SK-N-SH (cell line): Measurements from ENCODE around the gene FOXB1. TPM values are rescaled to one million over a fixed set of nuclear protein-coding genes. Genes with fewer than 3 reads are reported as not detected.

Source experiments
- CTCF ChIA-PET: fragments of 300-600, 350-600 bp; formaldehyde crosslinking; extraction: SDS; loops from one replicate; lab custom pipeline; 2021; lab: Yijun Ruan, JAX
- POLR2A ChIA-PET: fragments of 350-600 bp; sonication (Branson Sonifier 250); formaldehyde crosslinking; extraction: SDS; loops from one replicate; lab custom pipeline; 2020; ENCODE audit warnings: antibody characterized with exemption, inconsistent platforms; lab: Yijun Ruan, JAX
- DNase-seq: peaks from one replicate; pipeline ENCODE4 v3.0.0; 2012
- H2AFZ ChIP-seq: fragments of 200-600 bp; sonication (generic); 2 replicates; pipeline ENCODE4 v1.8.1; 2016; ENCODE audit warnings: antibody characterized with exemption, mild to moderate bottlenecking, low read depth
- H3F3A ChIP-seq: fragments of 200-600 bp; sonication (generic); replicated peaks from 2 replicates; pipeline ENCODE3; 2016; ENCODE audit warnings: antibody characterized with exemption, mild to moderate bottlenecking; ENCODE audit not compliant: insufficient read depth
- H3K27ac ChIP-seq, 2 experiments: fragments of 200-500 bp in 1 of 2; fragments of 200-600 bp in 1 of 2; sonication (Bioruptor generic) in 1 of 2; sonication (generic), shearing (Covaris generic) in 1 of 2; 2 replicates each; pipeline versions ENCODE4 v1.5.1 to v1.6.1; 2014 to 2016; ENCODE audit warnings: low read depth in 2 of 2, inconsistent platforms in 1 of 2, low read length in 1 of 2, mild to moderate bottlenecking in 1 of 2, mixed read lengths in 1 of 2
- H3K27me3 ChIP-seq: fragments of 200-600 bp; sonication (generic), shearing (Covaris generic); 2 replicates; pipeline ENCODE4 v1.6.1; 2016; ENCODE audit warnings: mixed run types; ENCODE audit not compliant: insufficient read depth
- H3K36me3 ChIP-seq, 2 experiments: fragments of 200-500 bp in 1 of 2; fragments of 200-600 bp in 1 of 2; sonication (Bioruptor generic) in 1 of 2; sonication (generic) in 1 of 2; replicated peaks in 1 of 2; 2 replicates each; pipeline versions ENCODE3 to v1.5.1; 2014 to 2016; ENCODE audit warnings: low read length in 1 of 2, mild to moderate bottlenecking in 1 of 2; ENCODE audit not compliant: insufficient read depth in 2 of 2, control insufficient read depth in 1 of 2
- H3K4me1 ChIP-seq, 2 experiments: fragments of 200-500 bp in 1 of 2; fragments of 200-600 bp in 1 of 2; sonication (Bioruptor generic) in 1 of 2; sonication (generic), shearing (Covaris generic) in 1 of 2; 2 replicates each; pipeline versions ENCODE4 v1.5.1 to v1.6.1; 2014 to 2016; ENCODE audit warnings: low read depth in 1 of 2, low read length in 1 of 2, mixed run types in 1 of 2; ENCODE audit not compliant: insufficient read depth in 2 of 2, control insufficient read depth in 1 of 2
- H3K4me2 ChIP-seq: fragments of 200-600 bp; sonication (generic), shearing (Covaris generic); 2 replicates; pipeline ENCODE4 v1.6.1; 2017; ENCODE audit warnings: mixed run types
- H3K4me3 ChIP-seq, 2 experiments: fragments of 200-500 bp in 1 of 2; fragments of 200-600 bp in 1 of 2; sonication (Bioruptor generic) in 1 of 2; sonication (generic), shearing (Covaris generic) in 1 of 2; 2 replicates each; pipeline versions ENCODE4 v1.5.1 to v1.8.1; 2014 to 2016; ENCODE audit warnings: low read depth in 2 of 2, inconsistent platforms in 1 of 2, low read length in 1 of 2, mild to moderate bottlenecking in 1 of 2, mixed read lengths in 1 of 2, moderate library complexity in 1 of 2
- H3K79me2 ChIP-seq: fragments of 200-600 bp; sonication (generic); 2 replicates; pipeline ENCODE4 v1.8.1; 2017; ENCODE audit warnings: mild to moderate bottlenecking; ENCODE audit not compliant: insufficient read depth
- H3K9ac ChIP-seq: fragments of 200-600 bp; sonication (generic); 2 replicates; pipeline ENCODE4 v1.6.1; 2017; ENCODE audit warnings: mixed run types
- H3K9me2 ChIP-seq: fragments of 200-600 bp; sonication (generic); 2 replicates; pipeline ENCODE4 v1.6.1; 2017; ENCODE audit warnings: mixed run types
- H3K9me3 ChIP-seq: fragments of 200-600 bp; sonication (generic); 2 replicates; pipeline ENCODE4 v1.6.1; 2017; ENCODE audit warnings: mixed run types, mild to moderate bottlenecking, moderate library complexity
- H4K20me1 ChIP-seq: fragments of 200-600 bp; sonication (generic); 2 replicates; pipeline ENCODE4 v1.6.1; 2017; ENCODE audit warnings: mild to moderate bottlenecking, mixed run types; ENCODE audit not compliant: insufficient read depth
- CHD2 ChIP-seq: fragments of 150-350 bp; IDR thresholded peaks from 2 replicates; pipeline ENCODE4 v1.6.1; 2018; ENCODE audit warnings: low read length; ENCODE audit not compliant: partially characterized antibody
- CTCF ChIP-seq: fragments of 200-600 bp; sonication (generic); IDR thresholded peaks from 2 replicates; pipeline ENCODE4 v1.6.1; 2017; ENCODE audit warnings: antibody characterized with exemption, mild to moderate bottlenecking, moderate library complexity
- EP300 ChIP-seq, 2 experiments: IDR thresholded peaks; 2 replicates each; pipeline versions ENCODE4 v1.4.0 to v1.6.1; 2012; ENCODE audit warnings: borderline replicate concordance in 1 of 2, low read depth in 1 of 2, low read length in 1 of 2
- EZH2phosphoT487 ChIP-seq: fragments of 200-600 bp; sonication (generic); IDR thresholded peaks from 2 replicates; pipeline ENCODE4 v1.6.1; 2017; ENCODE audit warnings: low read depth, mixed run types, mild to moderate bottlenecking, antibody characterized with exemption, moderate library complexity, borderline replicate concordance
- IRF3 ChIP-seq: fragments of 150-350 bp; IDR thresholded peaks from 2 replicates; pipeline ENCODE4 v1.6.1; 2016; ENCODE audit warnings: mild to moderate bottlenecking, low read depth, low read length
- JUND ChIP-seq: IDR thresholded peaks from 2 replicates; pipeline ENCODE4 v1.4.0; 2012
- MAX ChIP-seq: IDR thresholded peaks from 2 replicates; pipeline ENCODE4 v1.4.0; 2012; ENCODE audit warnings: low read depth
- NFIC ChIP-seq: IDR thresholded peaks from 2 replicates; pipeline ENCODE4 v1.4.0; 2012; ENCODE audit warnings: borderline replicate concordance
- RCOR1 ChIP-seq: fragments of 150-350 bp; IDR thresholded peaks from 2 replicates; pipeline ENCODE4 v1.6.1; 2017; ENCODE audit warnings: antibody characterized with exemption, low read length
- REST ChIP-seq: IDR thresholded peaks from 2 replicates; pipeline ENCODE4 v1.6.1; 2012; ENCODE audit warnings: mild to moderate bottlenecking, low read depth, low read length, moderate library complexity
- RXRA ChIP-seq: IDR thresholded peaks from 2 replicates; pipeline ENCODE4 v1.4.0; 2012; ENCODE audit warnings: low read depth, mild to moderate bottlenecking, borderline replicate concordance
- SMC3 ChIP-seq: IDR thresholded peaks from 2 replicates; pipeline ENCODE4 v1.6.1; 2012; ENCODE audit warnings: low read depth, low read length, improper control_type of control experiment
- TCF12 ChIP-seq: IDR thresholded peaks from 2 replicates; pipeline ENCODE4 v1.4.0; 2012
- WGBS: methylation state at CpG from one replicate; pipeline ENCODE4 v1.1.6; 2017; ENCODE audit warnings: low lambda C conversion rate; 5-methylcytosine and 5-hydroxymethylcytosine counted together
- polyA plus RNA-seq, 3 experiments: library from polyadenylated mRNA; depleted of rRNA; stranded (reverse); fragments of >200 nt; gene quantifications; 2 replicates each; pipeline ENCODE4 v1.2.3, GENCODE V29; 2012
- TF ChIP-seq, protein P1 (sequence below): fragments of 150-350 bp; IDR thresholded peaks from 2 replicates; pipeline ENCODE4 v1.6.1; 2017; ENCODE audit warnings: antibody characterized with exemption, low read length, low read depth, borderline replicate concordance

Gene FOXB1
- polyA plus RNA-seq, 1 of the 3 experiments (the other 2 are of a cell fraction) = not detected

GRCh38 chr15:60017538-60018520 lies 13.7 kb downstream of the FOXB1 start (continued):
- TF ChIP-seq EZH2phosphoT487 (no peak), CHD2 (no peak), SMC3 (no peak), RCOR1 (no peak), CTCF (no peak), MAX (no peak), JUND (no peak)
- TF ChIP-seq, all 33 proteins: peak for 0

- Histone ChIP-seq H3K4me2 (no peak overlapping the region), H3K9ac (no peak overlapping the region), H4K20me1 (no peaks in the 10 kb centered on the region), H3K79me2 (no peaks in the 10 kb centered on the region), H3K9me3 (no peaks in the 10 kb centered on the region), H3F3A (no peaks in the 10 kb centered on the region), H3K27me3 (peaks cover 7% of the 10 kb centered on the region; the same call in 1 of the 2 replicates), H3K4me1 (no peaks in the 10 kb centered on the region), H3K4me3 (no peak overlapping the region), H3K36me3 (no peaks in the 10 kb centered on the region), H2AFZ (no peak overlapping the region), H3K9me2 (no peaks in the 10 kb centered on the region), H3K27ac (no peak overlapping the region)
- POLR2A ChIA-PET = no interaction called here
- TF ChIP-seq EP300 (IDR thresholded peaks at IDR 0.05; ENCODE audit: borderline replicate concordance in 1 of 2, low read depth in 1 of 2, low read length in 1 of 2) = no peak
- no peak for TF ChIP-seq TCF12
- TF ChIP-seq IRF3 = no peak
- TF ChIP-seq RXRA = no peak
- no peak for TF ChIP-seq NFIC
- TF ChIP-seq REST = no peak
- TF ChIP-seq, protein P1, sequence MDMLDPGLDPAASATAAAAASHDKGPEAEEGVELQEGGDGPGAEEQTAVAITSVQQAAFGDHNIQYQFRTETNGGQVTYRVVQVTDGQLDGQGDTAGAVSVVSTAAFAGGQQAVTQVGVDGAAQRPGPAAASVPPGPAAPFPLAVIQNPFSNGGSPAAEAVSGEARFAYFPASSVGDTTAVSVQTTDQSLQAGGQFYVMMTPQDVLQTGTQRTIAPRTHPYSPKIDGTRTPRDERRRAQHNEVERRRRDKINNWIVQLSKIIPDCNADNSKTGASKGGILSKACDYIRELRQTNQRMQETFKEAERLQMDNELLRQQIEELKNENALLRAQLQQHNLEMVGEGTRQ = no peak
- CTCF ChIA-PET = no interaction called here
- no peak for DNase-seq
- WGBS = 0% methylated on average over 3 of the region's 3 CpGs
Observed at GRCh38 chr15:60020736-60021135, 16.6 kb downstream of the FOXB1 start.
